Esophagus muscularis mucosa (tissue), 4 donors: ENCODE results near the gene VASH2.

Source experiments
- EP300 ChIP-seq: sonication (generic); formaldehyde crosslinking; IDR thresholded peaks from one replicate; pipeline ENCODE4 v1.6.1; 2017; ENCODE audit warnings: antibody characterized with exemption
- POLR2A ChIP-seq: fragments of 450-650 bp; IDR thresholded peaks from one replicate; pipeline ENCODE4 v1.6.1; 2017; ENCODE audit warnings: antibody characterized with exemption, moderate library complexity, mild to moderate bottlenecking, low read depth
- TF ChIP-seq, protein P1 (sequence below), 3 experiments: fragments of 200-600 bp in 2 of 3; fragments of 450-650 bp in 1 of 3; sonication (generic) in 2 of 3; IDR thresholded peaks; one replicate each; pipeline ENCODE4 v1.5.1; 2017 to 2019; ENCODE audit warnings: antibody characterized with exemption in 3 of 3, mild to moderate bottlenecking in 2 of 3, moderate library complexity in 1 of 3

DNA sequence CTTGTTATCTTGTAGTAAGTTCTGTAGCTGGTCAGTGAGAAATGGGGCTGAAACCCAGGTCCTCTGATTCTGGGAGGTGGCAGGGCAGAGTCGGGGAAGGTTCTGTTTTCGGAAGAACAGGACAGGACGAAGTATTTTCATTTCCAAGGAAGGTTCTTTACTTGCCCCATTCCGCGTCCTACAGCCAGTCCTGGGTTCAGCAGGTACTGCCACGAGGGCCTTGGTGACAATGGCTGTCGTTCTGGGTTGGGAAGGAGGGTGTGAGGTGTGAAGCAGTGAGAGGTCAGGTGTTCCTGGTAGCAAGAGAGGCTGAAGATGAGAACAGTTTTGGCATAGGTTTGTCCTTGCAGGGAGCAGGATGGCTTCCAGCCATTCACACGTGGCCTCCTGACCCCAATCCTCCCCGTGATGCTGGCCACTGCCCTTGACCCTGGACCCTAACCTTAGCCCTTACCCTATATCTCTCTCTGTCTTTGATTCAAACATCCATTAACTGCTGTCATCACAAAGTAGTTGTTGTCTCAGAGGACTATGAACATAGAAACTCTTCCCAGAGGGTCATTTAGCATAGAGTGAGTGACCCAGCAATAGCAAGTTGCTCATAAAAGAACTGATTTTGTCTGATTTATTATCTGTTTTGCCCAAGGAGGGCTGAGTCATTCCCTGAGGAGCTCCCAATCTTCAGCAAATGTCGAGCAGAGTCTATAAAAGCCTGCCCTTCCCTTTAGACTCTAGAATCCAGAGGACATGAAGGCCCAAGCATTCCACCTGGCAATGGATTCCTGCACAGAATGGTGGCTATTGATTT lies 25.0 kb downstream of the VASH2 start:
- TF ChIP-seq, protein P1, sequence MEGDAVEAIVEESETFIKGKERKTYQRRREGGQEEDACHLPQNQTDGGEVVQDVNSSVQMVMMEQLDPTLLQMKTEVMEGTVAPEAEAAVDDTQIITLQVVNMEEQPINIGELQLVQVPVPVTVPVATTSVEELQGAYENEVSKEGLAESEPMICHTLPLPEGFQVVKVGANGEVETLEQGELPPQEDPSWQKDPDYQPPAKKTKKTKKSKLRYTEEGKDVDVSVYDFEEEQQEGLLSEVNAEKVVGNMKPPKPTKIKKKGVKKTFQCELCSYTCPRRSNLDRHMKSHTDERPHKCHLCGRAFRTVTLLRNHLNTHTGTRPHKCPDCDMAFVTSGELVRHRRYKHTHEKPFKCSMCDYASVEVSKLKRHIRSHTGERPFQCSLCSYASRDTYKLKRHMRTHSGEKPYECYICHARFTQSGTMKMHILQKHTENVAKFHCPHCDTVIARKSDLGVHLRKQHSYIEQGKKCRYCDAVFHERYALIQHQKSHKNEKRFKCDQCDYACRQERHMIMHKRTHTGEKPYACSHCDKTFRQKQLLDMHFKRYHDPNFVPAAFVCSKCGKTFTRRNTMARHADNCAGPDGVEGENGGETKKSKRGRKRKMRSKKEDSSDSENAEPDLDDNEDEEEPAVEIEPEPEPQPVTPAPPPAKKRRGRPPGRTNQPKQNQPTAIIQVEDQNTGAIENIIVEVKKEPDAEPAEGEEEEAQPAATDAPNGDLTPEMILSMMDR (IDR thresholded peaks at IDR 0.05) = no peak
- TF ChIP-seq POLR2A (no peak), EP300 (no peak)
